ENCODE results near the gene C19orf44. TPM values are rescaled to one million over a fixed set of nuclear protein-coding genes. Genes with fewer than 3 reads are reported as not detected.

Gene C19orf44
- total RNA-seq, 4 donors from 2014 or later = 2.7 to 7.4 (median 6.5) TPM

- TF ChIP-seq CTCF (IDR thresholded peaks at IDR 0.05) = no peak
- no peak for TF ChIP-seq POLR2AphosphoS5 (IDR thresholded peaks at IDR 0.05)
- TF ChIP-seq EP300 (IDR thresholded peaks at IDR 0.05) = no peak
- TF ChIP-seq POLR2A (IDR thresholded peaks at IDR 0.05) = no peak
- Histone ChIP-seq H3K4me3 (no peak overlapping the region), H3K27me3 (no peaks in the 10 kb centered on the region), H3K36me3 (peaks cover 76% of the 10 kb centered on the region), H3K9me3 (no peaks in the 10 kb centered on the region), H3K4me1 (peaks cover 6% of the 10 kb centered on the region), H3K27ac (no peak overlapping the region)
- 96% methylated on average over 5 of the region's 24 CpGs for WGBS
- no peak for DNase-seq (ENCODE audit: low spot score in 2 of 2)
Observed at GRCh38 chr19:16514383-16515019, 18.3 kb downstream of the C19orf44 start.

DNA sequence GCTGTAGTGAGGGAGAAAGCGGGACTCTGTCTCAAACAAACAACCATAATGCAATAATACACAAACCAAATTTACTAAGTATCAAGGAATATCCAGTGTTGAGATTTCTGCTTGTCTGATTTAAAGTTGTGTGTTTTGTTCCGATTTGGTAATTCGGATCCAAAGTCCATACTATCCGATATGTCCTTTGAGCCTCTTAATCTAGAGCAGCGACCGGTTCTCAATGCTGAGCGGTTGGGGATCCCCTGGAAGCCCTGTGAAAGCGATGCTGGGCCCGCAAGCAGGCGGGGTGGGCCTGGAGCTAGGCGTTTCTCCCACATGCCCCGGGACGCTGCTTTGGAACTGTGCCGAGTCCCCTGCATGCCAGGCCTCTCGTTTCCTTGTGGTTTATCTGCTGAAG is 20.2 kb downstream of the C19orf44 start:
- Histone ChIP-seq H3K4me1 (no peaks in the 10 kb centered on the region), H3K36me3 (peaks cover 81% of the 10 kb centered on the region), H3K4me3 (no peak overlapping the region), H3K27ac (no peak overlapping the region), H3K27me3 (no peaks in the 10 kb centered on the region), H3K9me3 (no peaks in the 10 kb centered on the region)
- no peak for DNase-seq (ENCODE audit: low spot score in 2 of 2)
- WGBS = 83% methylated on average over 14 of the region's 15 CpGs
- TF ChIP-seq POLR2AphosphoS5 (IDR thresholded peaks at IDR 0.05) (no peak), EP300 (IDR thresholded peaks at IDR 0.05) (no peak), CTCF (IDR thresholded peaks at IDR 0.05) (no peak), POLR2A (IDR thresholded peaks at IDR 0.05) (no peak)

- TF ChIP-seq POLR2A (IDR thresholded peaks at IDR 0.05) = no peak
- no peak for TF ChIP-seq EP300 (IDR thresholded peaks at IDR 0.05)
- no peak for TF ChIP-seq CTCF (IDR thresholded peaks at IDR 0.05)
- no peak for TF ChIP-seq POLR2AphosphoS5 (IDR thresholded peaks at IDR 0.05)
- Histone ChIP-seq H3K27ac (no peak overlapping the region), H3K4me1 (no peaks in the 10 kb centered on the region), H3K27me3 (no peaks in the 10 kb centered on the region), H3K36me3 (peaks cover 84% of the 10 kb centered on the region), H3K4me3 (no peak overlapping the region), H3K9me3 (no peaks in the 10 kb centered on the region)
- no peak for DNase-seq (ENCODE audit: low spot score in 2 of 2)
- WGBS = 88% methylated on average over 12 of the region's 14 CpGs
Observed at GRCh38 chr19:16516923-16517610, 20.9 kb downstream of the C19orf44 start.

DNA sequence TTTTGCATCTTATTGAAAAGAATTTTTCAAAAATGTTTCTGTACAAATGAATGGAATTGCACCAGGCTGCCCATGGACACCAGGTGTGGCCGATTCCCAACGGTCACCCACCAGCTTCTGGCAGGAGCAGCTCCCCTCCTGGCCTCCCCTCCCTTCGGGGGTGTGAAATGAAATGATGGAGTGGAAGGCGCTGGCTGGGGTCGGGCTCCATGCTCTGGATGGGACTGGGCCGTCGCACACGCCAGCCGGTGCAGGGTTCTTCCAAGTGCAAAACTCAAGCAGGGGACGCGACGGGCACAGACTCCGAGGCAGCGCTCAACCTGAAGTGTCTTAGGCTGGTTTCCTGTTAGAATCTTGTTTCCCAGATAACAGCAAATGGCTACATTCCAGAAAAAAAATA is 21.9 kb downstream of the C19orf44 start:
- H3K27ac ChIP-seq = no peak overlapping the region
- no peaks in the 10 kb centered on the region for H3K4me1 ChIP-seq
- H3K27me3 ChIP-seq = no peaks in the 10 kb centered on the region
- H3K9me3 ChIP-seq = no peaks in the 10 kb centered on the region
- no peak for DNase-seq (ENCODE audit: low spot score in 2 of 2)
- H3K36me3 ChIP-seq = peaks cover 84% of the 10 kb centered on the region
- H3K4me3 ChIP-seq = no peak overlapping the region
- TF ChIP-seq POLR2A (IDR thresholded peaks at IDR 0.05) (no peak), POLR2AphosphoS5 (IDR thresholded peaks at IDR 0.05) (no peak), CTCF (IDR thresholded peaks at IDR 0.05) (no peak), EP300 (IDR thresholded peaks at IDR 0.05) (no peak)
- WGBS = 82% methylated on average over 14 of the region's 14 CpGs

DNA sequence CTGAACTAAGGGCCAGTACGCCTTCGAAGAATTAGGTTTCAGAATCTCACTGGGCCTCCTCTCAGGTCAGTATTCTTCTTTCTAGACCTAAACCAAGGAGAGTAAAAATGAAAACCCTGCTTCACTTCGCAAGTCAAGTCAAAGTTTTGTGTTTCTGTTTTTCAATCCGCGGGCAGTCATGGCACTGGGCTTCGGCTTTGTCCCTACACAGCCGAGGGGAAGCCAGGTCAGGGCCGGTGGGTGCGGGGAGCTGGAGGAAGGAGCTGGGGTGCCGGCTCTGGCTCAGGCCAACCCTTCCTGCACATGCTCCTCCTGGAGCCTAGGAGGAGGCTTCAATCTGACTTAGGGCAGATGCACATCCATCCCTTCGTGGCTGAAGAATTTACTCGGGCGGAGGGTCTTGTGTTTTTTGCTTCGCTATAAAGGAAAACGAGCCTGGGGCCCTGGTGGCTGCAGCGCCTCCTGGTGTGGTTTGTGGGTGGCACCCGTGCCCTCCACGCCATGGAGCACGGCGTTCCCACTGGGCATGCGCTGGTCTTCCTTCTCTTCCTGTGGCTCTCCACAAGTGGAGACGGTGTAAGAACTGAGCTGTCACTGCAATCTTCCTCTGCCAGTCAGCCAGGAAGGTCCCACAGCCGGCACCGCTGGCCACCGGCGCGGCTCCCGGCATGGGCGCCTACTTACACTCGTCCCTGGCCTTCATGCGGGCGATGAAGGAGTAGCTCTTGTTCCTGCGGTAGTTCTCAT is 22.5 kb downstream of the C19orf44 start:
- Histone ChIP-seq H3K4me3 (no peak overlapping the region), H3K9me3 (no peaks in the 10 kb centered on the region), H3K36me3 (peaks cover 84% of the 10 kb centered on the region), H3K4me1 (no peaks in the 10 kb centered on the region), H3K27me3 (no peaks in the 10 kb centered on the region), H3K27ac (no peak overlapping the region)
- DNase-seq (ENCODE audit: low spot score in 2 of 2) = no peak
- WGBS = 85% methylated on average over 31 of the region's 33 CpGs
- no peak for TF ChIP-seq POLR2A (IDR thresholded peaks at IDR 0.05)
- TF ChIP-seq CTCF (IDR thresholded peaks at IDR 0.05) = no peak
- no peak for TF ChIP-seq EP300 (IDR thresholded peaks at IDR 0.05)
- no peak for TF ChIP-seq POLR2AphosphoS5 (IDR thresholded peaks at IDR 0.05)

Measured in suprapubic skin (tissue), 4 donors.